ENCODE measurements around the gene TRIO. TPM values are rescaled to one million over a fixed set of nuclear protein-coding genes. Genes with fewer than 3 reads are reported as not detected.

The TRIO gene
- total RNA-seq, 1 experiment from 2014 or later = 68.4 TPM

GRCh38 chr5:14380712-14381111 lies 237.6 kb downstream of the TRIO start:
- H3K79me2 ChIP-seq (ENCODE audit: insufficient read depth, low read length) = no peaks in the 10 kb centered on the region
- no peak overlapping the region for H3K27ac ChIP-seq (ENCODE audit: low read depth, low read length)
- H3K36me3 ChIP-seq (ENCODE audit: control insufficient read depth in 1 of 2, insufficient read depth in 2 of 2, low read length in 2 of 2) = peaks cover 22 to 42% of the 10 kb centered on the region in 2 experiments; a peak in 3 of 4 replicates
- no peak overlapping the region for H3K4me3 ChIP-seq (replicated peaks in 1 of 2; ENCODE audit: low read depth in 1 of 2, low read length in 2 of 2)
- ChIA-PET RAD21 (ENCODE audit: low non-redundant PET in 1 of 2, low total read pairs in 2 of 2, uncharacterized antibody in 2 of 2, unreplicated experiment in 2 of 2) (no interaction called here), POLR2A (no interaction called here), CTCF (no interaction called here)
- H3K9me2 ChIP-seq (ENCODE audit: insufficient read depth) = no peaks in the 10 kb centered on the region
- intact Hi-C loops (cut with micrococcal nuclease) = no loop called here
- TF ChIP-seq TCF7L2 (IDR thresholded peaks at IDR 0.05; ENCODE audit: borderline replicate concordance, extremely low read depth, insufficient read depth, insufficient read length) (no peak), YY1 (IDR thresholded peaks at IDR 0.05; ENCODE audit: extremely low read depth, insufficient replicate concordance, low read depth, low read length) (no peak), MAX (IDR thresholded peaks at IDR 0.05) (no peak), RAD21 (IDR thresholded peaks at IDR 0.05; ENCODE audit: low read depth) (no peak), CEBPB (IDR thresholded peaks at IDR 0.05; ENCODE audit: low read depth) (no peak), ZNF274 (IDR thresholded peaks at IDR 0.05; ENCODE audit: low read depth, low read length) (no peak), CBX3 (IDR thresholded peaks at IDR 0.05; ENCODE audit: low read depth) (no peak), SIN3A (IDR thresholded peaks at IDR 0.05; ENCODE audit: low read depth) (no peak), ZBTB33 (IDR thresholded peaks at IDR 0.05; ENCODE audit: extremely low read depth, insufficient replicate concordance, low read length) (no peak), FOSL1 (IDR thresholded peaks at IDR 0.05; ENCODE audit: low read depth) (no peak), CTCF (IDR thresholded peaks at IDR 0.05 in 2 of 3, conservative IDR thresholded peaks at IDR 0.05 in 1 of 3; ENCODE audit: borderline replicate concordance in 1 of 3, insufficient read depth in 1 of 3, low read depth in 2 of 3, low read length in 2 of 3) (no peak), SRF (IDR thresholded peaks at IDR 0.05; ENCODE audit: low read depth) (no peak), ZFX (IDR thresholded peaks at IDR 0.05) (no peak), JUND (IDR thresholded peaks at IDR 0.05) (no peak), EZH2 (IDR thresholded peaks at IDR 0.05) (no peak), SP1 (IDR thresholded peaks at IDR 0.05; ENCODE audit: low read depth) (no peak), POLR2AphosphoS5 (IDR thresholded peaks at IDR 0.05; ENCODE audit: low read depth, low read length) (no peak), REST (IDR thresholded peaks at IDR 0.05; ENCODE audit: low read depth) (no peak)
- no peaks in the 10 kb centered on the region for H3K4me1 ChIP-seq (ENCODE audit: control insufficient read depth in 1 of 2, insufficient read depth in 2 of 2, low read length in 2 of 2)
- no peak for DNase-seq (ENCODE audit: low read depth, low spot score)
- no peak overlapping the region for H3K4me2 ChIP-seq (ENCODE audit: low read length)
- H3K9ac ChIP-seq (ENCODE audit: low read length) = no peak overlapping the region
- H2AFZ ChIP-seq (ENCODE audit: low read depth, low read length, poor library complexity, severe bottlenecking) = no peak overlapping the region
- no peak for ATAC-seq
- no peaks in the 10 kb centered on the region for H3K27me3 ChIP-seq (ENCODE audit: insufficient read depth, low read length)
- no peaks in the 10 kb centered on the region for H3K9me3 ChIP-seq (ENCODE audit: control insufficient read depth in 1 of 2, insufficient read depth in 1 of 2, low read depth in 1 of 2, low read length in 2 of 2)
- no TSS peak for BruUV-seq (replicated peaks)
- H4K20me1 ChIP-seq (ENCODE audit: insufficient read depth) = no peaks in the 10 kb centered on the region

Measured in HCT116 (cell line).